Esophagus squamous epithelium (tissue), 4 donors: ENCODE measurements around the gene GNPDA1.

Experiments
- POLR2A ChIP-seq, 4 donors: fragments of 450-650 bp; IDR thresholded peaks; one replicate each; pipeline ENCODE4 v1.6.1; 2017; ENCODE audit warnings: antibody characterized with exemption in 4 of 4, mild to moderate bottlenecking in 4 of 4, moderate library complexity in 3 of 4
- TF ChIP-seq, protein P1 (sequence below), 6 experiments: fragments of 450-650 bp in 4 of 6; fragments of 200-600 bp in 2 of 6; sonication (generic) in 2 of 6; IDR thresholded peaks; one replicate each; pipeline ENCODE4 v1.5.1; 2016 to 2019; ENCODE audit warnings: antibody characterized with exemption in 6 of 6, mild to moderate bottlenecking in 4 of 6, moderate library complexity in 4 of 6

DNA sequence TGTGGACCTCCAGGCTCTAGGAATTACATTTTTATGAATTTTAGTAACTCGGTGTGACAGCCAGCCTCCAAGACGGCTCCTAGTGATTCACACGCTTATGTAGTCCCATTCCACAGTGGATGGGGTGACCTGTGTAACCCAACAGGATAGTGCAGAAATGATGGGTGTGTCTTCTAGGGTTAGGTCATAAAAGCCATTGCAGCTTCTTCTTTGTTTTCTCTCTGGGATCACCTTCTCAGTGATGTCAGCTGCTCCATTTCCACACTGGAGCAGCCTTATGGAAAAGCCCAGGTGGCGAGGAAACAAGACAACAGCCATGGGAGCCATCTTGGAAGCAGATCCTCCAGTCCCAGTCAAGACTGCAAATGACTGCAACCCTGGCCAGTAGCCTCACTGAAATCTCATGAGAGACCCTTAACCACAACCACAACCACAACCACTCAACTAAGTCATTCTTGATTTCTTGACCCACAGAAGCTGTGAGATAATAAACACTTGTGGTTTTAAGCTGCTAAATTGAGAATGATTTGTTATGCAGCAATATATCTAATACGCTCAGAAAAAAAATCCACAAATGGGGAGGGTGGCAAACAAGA, 5.1 kb upstream of the GNPDA1 start:
- TF ChIP-seq, protein P1, sequence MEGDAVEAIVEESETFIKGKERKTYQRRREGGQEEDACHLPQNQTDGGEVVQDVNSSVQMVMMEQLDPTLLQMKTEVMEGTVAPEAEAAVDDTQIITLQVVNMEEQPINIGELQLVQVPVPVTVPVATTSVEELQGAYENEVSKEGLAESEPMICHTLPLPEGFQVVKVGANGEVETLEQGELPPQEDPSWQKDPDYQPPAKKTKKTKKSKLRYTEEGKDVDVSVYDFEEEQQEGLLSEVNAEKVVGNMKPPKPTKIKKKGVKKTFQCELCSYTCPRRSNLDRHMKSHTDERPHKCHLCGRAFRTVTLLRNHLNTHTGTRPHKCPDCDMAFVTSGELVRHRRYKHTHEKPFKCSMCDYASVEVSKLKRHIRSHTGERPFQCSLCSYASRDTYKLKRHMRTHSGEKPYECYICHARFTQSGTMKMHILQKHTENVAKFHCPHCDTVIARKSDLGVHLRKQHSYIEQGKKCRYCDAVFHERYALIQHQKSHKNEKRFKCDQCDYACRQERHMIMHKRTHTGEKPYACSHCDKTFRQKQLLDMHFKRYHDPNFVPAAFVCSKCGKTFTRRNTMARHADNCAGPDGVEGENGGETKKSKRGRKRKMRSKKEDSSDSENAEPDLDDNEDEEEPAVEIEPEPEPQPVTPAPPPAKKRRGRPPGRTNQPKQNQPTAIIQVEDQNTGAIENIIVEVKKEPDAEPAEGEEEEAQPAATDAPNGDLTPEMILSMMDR (IDR thresholded peaks at IDR 0.05) = no peak
- TF ChIP-seq POLR2A (IDR thresholded peaks at IDR 0.05) = no peak
